Transverse colon (tissue), 4 donors: Measurements from ENCODE around the gene SMYD2. TPM values are rescaled to one million over a fixed set of nuclear protein-coding genes. Genes with fewer than 3 reads are reported as not detected.

Source experiments
- DNase-seq: peaks from one replicate; pipeline ENCODE4 v3.0.0-alpha.2; 2019
- H3K27ac ChIP-seq, 4 donors: fragments of 200-600 bp; sonication (generic); 2 replicates each; pipeline ENCODE4 v1.5.1; 2016 to 2018; ENCODE audit warnings: inconsistent platforms in 4 of 4
- H3K27me3 ChIP-seq: fragments of 200-600 bp; sonication (generic); 2 replicates; pipeline ENCODE4 v1.5.1; 2017; ENCODE audit warnings: inconsistent platforms
- H3K36me3 ChIP-seq, 4 donors: fragments of 200-600 bp; sonication (generic); 2 replicates each; pipeline ENCODE4 v1.5.1; 2017 to 2019; ENCODE audit warnings: inconsistent platforms in 4 of 4
- H3K4me1 ChIP-seq, 4 donors: fragments of 200-600 bp; sonication (generic); 2 replicates each; pipeline ENCODE4 v1.5.1; 2017 to 2020; ENCODE audit warnings: inconsistent platforms in 4 of 4
- H3K4me3 ChIP-seq, 4 donors: fragments of 200-600 bp; sonication (generic); 1 replicate in 1 of 4; 2 replicates in 3 of 4; pipeline versions ENCODE4 v1.5.1 to v1.6.1; 2017 to 2019; ENCODE audit warnings: inconsistent platforms in 4 of 4
- H3K9me3 ChIP-seq, 2 donors: fragments of 200-600 bp; sonication (generic); 2 replicates each; pipeline ENCODE4 v1.5.1; 2017 to 2019; ENCODE audit warnings: inconsistent platforms in 2 of 2
- CTCF ChIP-seq, 5 experiments: fragments of 200-600 bp in 3 of 5; fragments of 450-650 bp in 2 of 5; sonication (generic) in 3 of 5; IDR thresholded peaks; 1 replicate in 2 of 5; 2 replicates in 3 of 5; pipeline ENCODE4 v1.5.1; 2016 to 2017; ENCODE audit warnings: antibody characterized with exemption in 5 of 5, inconsistent platforms in 3 of 5, mild to moderate bottlenecking in 2 of 5, moderate library complexity in 1 of 5
- EP300 ChIP-seq: sonication (generic); formaldehyde crosslinking; IDR thresholded peaks from one replicate; pipeline ENCODE4 v1.6.1; 2017; ENCODE audit warnings: antibody characterized with exemption, low read depth
- POLR2A ChIP-seq: fragments of 450-650 bp; IDR thresholded peaks from one replicate; pipeline ENCODE4 v1.6.1; 2016; ENCODE audit warnings: antibody characterized with exemption, mild to moderate bottlenecking, moderate library complexity
- POLR2AphosphoS5 ChIP-seq, 3 donors: sonication (generic); formaldehyde crosslinking; IDR thresholded peaks; one replicate each; pipeline ENCODE4 v1.6.1; 2016; ENCODE audit warnings: antibody characterized with exemption in 3 of 3
- WGBS, 2 donors: methylation state at CpG; one replicate each; pipeline ENCODE4 v1.1.5; 2018; ENCODE audit warnings: low coverage in 1 of 2; 5-methylcytosine and 5-hydroxymethylcytosine counted together
- in situ Hi-C, 4 donors: fragments of 200-750 bp; cut with MboI; loops; one replicate each; pipeline versions ENCODE4 v1.15.0 to v1.15.1; 2017; ENCODE audit warnings: low sequenced_read_pairs in 3 of 4, low pct_ligation_motif_present in 1 of 4, low pct_unique_long_range_greater_than_20kb in 1 of 4
- intact Hi-C: fragments of 100-400 bp; cut with DNase I; formaldehyde crosslinking; loops from one replicate; pipeline ENCODE4 v1.15.1; 2023; ENCODE audit warnings: low total_unique reads
- total RNA-seq, 4 donors: library from RNA; depleted of rRNA; stranded (reverse); fragments of >200 nt; gene quantifications; one replicate each; pipeline ENCODE4 v1.1.0, GENCODE V29; 2016

SMYD2 gene
- total RNA-seq, 4 donors from 2014 or later = 8.6 to 21.8 (median 20.9) TPM

- H3K27ac ChIP-seq = no peak overlapping the region
- TF ChIP-seq POLR2A (no peak), EP300 (no peak), POLR2AphosphoS5 (IDR thresholded peaks at IDR 0.05) (no peak), CTCF (IDR thresholded peaks at IDR 0.05) (no peak)
- 85% methylated on average over 3 to 7 of the region's 7 CpGs for WGBS, 2 donors
These were observed 8.8 kb downstream of the SMYD2 start for GRCh38 chr1:214289574-214290272.

GRCh38 chr1:214290424-214291037 is 9.6 kb downstream of the SMYD2 start:
- H3K27ac ChIP-seq = no peak overlapping the region
- WGBS, 2 donors = 57 to 72% methylated on average over 1 to 5 of the region's 5 CpGs
- DNase-seq = no peak
- no peaks in the 10 kb centered on the region for H3K36me3 ChIP-seq
- in situ Hi-C loops (no loop called here), intact Hi-C loops (no loop called here)
- H3K9me3 ChIP-seq = no peaks in the 10 kb centered on the region
- H3K27me3 ChIP-seq = no peaks in the 10 kb centered on the region
- H3K4me1 ChIP-seq = no peaks in the 10 kb centered on the region
- TF ChIP-seq EP300 (no peak), POLR2AphosphoS5 (IDR thresholded peaks at IDR 0.05) (no peak), CTCF (IDR thresholded peaks at IDR 0.05) (no peak), POLR2A (no peak)
- no peak overlapping the region for H3K4me3 ChIP-seq

More at GRCh38 chr1:214289574-214290272, 8.8 kb downstream of the SMYD2 start:
- in situ Hi-C loops = no loop called here
- H3K27me3 ChIP-seq = no peaks in the 10 kb centered on the region
- no peak overlapping the region for H3K4me3 ChIP-seq
- no peaks in the 10 kb centered on the region for H3K4me1 ChIP-seq
- H3K9me3 ChIP-seq = no peaks in the 10 kb centered on the region
- no peaks in the 10 kb centered on the region for H3K36me3 ChIP-seq
- intact Hi-C loops = no loop called here
- DNase-seq = no peak

GRCh38 chr1:214292322-214292721 is 11.4 kb downstream of the SMYD2 start:
- Histone ChIP-seq H3K4me3 (no peak overlapping the region), H3K27ac (no peak overlapping the region), H3K4me1 (no peaks in the 10 kb centered on the region), H3K27me3 (no peaks in the 10 kb centered on the region), H3K9me3 (no peaks in the 10 kb centered on the region), H3K36me3 (no peaks in the 10 kb centered on the region)
- WGBS, 2 donors = 72 to 82% methylated on average over 3 of the region's 3 CpGs
- TF ChIP-seq CTCF (IDR thresholded peaks at IDR 0.05) (no peak), POLR2A (no peak), EP300 (no peak), POLR2AphosphoS5 (IDR thresholded peaks at IDR 0.05) (no peak)
- in situ Hi-C loops (no loop called here), intact Hi-C loops (no loop called here)
- DNase-seq = no peak

GRCh38 chr1:214295934-214296333 is 15.0 kb downstream of the SMYD2 start:
- intact Hi-C loops = no loop called here
- H3K9me3 ChIP-seq = no peaks in the 10 kb centered on the region
- DNase-seq = no peak
- no peaks in the 10 kb centered on the region for H3K4me1 ChIP-seq
- TF ChIP-seq POLR2A = no peak
- TF ChIP-seq CTCF (IDR thresholded peaks at IDR 0.05) = no peak
- TF ChIP-seq POLR2AphosphoS5 (IDR thresholded peaks at IDR 0.05) = no peak
- no peak for TF ChIP-seq EP300
- in situ Hi-C loops = no loop called here
- H3K27me3 ChIP-seq = no peaks in the 10 kb centered on the region
- no peak overlapping the region for H3K27ac ChIP-seq
- 82 to 88% methylated on average over 4 of the region's 4 CpGs for WGBS, 2 donors
- no peaks in the 10 kb centered on the region for H3K36me3 ChIP-seq
- H3K4me3 ChIP-seq = no peak overlapping the region
